T-helper 1 cell treated with Interleukin-12 subunit alpha and Interleukin-12 subunit beta and Interleukin-4 antibody, amounts not matched to agents 30 ng/mL and 1 ng/mL, for 36 hours (primary cell): ENCODE data around the gene DEFB110. TPM values are rescaled to one million over a fixed set of nuclear protein-coding genes. Genes with fewer than 3 reads are reported as not detected.

Source experiments
- total RNA-seq: library from RNA; stranded (reverse); gene quantifications from 2 replicates; pipeline ENCODE4 v1.2.3, GENCODE V29; 2022

Gene DEFB110
- total RNA-seq, 1 donor from 2014 or later: not detected

Other genes starting within 250 kb of the DEFB110 start
- gene PGK2, start 234.7 kb downstream of the DEFB110 start, total RNA-seq: not detected in 2 replicates
- not detected in 2 replicates for gene CRISP1, start 155.5 kb downstream of the DEFB110 start, total RNA-seq
- not detected in 2 replicates for gene DEFB114, start 57.8 kb downstream of the DEFB110 start, total RNA-seq
- not detected in 2 replicates for gene DEFB113, start 52.4 kb downstream of the DEFB110 start, total RNA-seq
- gene DEFB112, start 27.9 kb upstream of the DEFB110 start, total RNA-seq: not detected in 2 replicates